Left lung (tissue), 10 donors: Measurements from ENCODE around the gene ROPN1L. TPM values are rescaled to one million over a fixed set of nuclear protein-coding genes. Genes with fewer than 3 reads are reported as not detected.

Experiments used
- ATAC-seq: fragments of 200-7000 bp; cut with Tn5 transposase; one replicate; pipeline ENCODE4 v1.9.1; 2020; ENCODE audit warnings: moderate library complexity
- DNase-seq, 4 donors: peaks; one replicate each; pipeline ENCODE4 v3.0.0-alpha.2; 2013 to 2020
- H3K27ac ChIP-seq, 2 donors: fragments of 200-600 bp; sonication (generic) in 1 of 2; one replicate each; pipeline versions ENCODE4 v1.5.0 to v1.8.0; 2020 to 2021
- H3K27me3 ChIP-seq, 2 donors: fragments of 200-600 bp; sonication (generic) in 1 of 2; one replicate each; pipeline versions ENCODE4 v1.5.0 to v1.8.0; 2020 to 2021
- H3K36me3 ChIP-seq, 2 donors: fragments of 200-600 bp; sonication (generic) in 1 of 2; one replicate each; pipeline versions ENCODE4 v1.5.0 to v1.8.0; 2020 to 2021
- H3K4me1 ChIP-seq, 2 donors: fragments of 200-600 bp; one replicate each; pipeline ENCODE4 v1.8.0; 2021
- H3K4me3 ChIP-seq, 2 donors: fragments of 200-600 bp; sonication (generic) in 1 of 2; one replicate each; pipeline versions ENCODE4 v1.5.0 to v1.8.0; 2020 to 2021; ENCODE audit warnings: mild to moderate bottlenecking in 1 of 2
- H3K9me3 ChIP-seq, 2 donors: fragments of 200-600 bp; sonication (generic) in 1 of 2; one replicate each; pipeline versions ENCODE4 v1.5.0 to v1.8.0; 2020 to 2021
- CTCF ChIP-seq, 2 donors: fragments of 200-600 bp; sonication (generic) in 1 of 2; IDR thresholded peaks; one replicate each; pipeline versions ENCODE4 v1.5.0 to v1.8.0; 2021; ENCODE audit warnings: antibody characterized with exemption in 2 of 2
- intact Hi-C, 2 donors: fragments of 100-400 bp; cut with DNase I; formaldehyde crosslinking; loops; one replicate each; pipeline versions ENCODE4 v1.11.2 to v1.14.2; 2022
- polyA plus RNA-seq, 6 donors: library from polyadenylated mRNA; unstranded; fragments of 120-200 nt; gene quantifications; one replicate each; pipeline ENCODE4 v1.2.1, GENCODE V29; 2013; ENCODE audit not compliant: insufficient read length in 6 of 6
- total RNA-seq, 2 donors: library from RNA; stranded (reverse); fragmentation: NEBNext Ultra II Directional; extraction: Animal tissue kit (Norgen Biotek cat#: 25700); gene quantifications; one replicate each; pipeline ENCODE4 v1.2.1, GENCODE V29; 2021
- donor health status: DM: no; HTN: yes; CAD: no.
- donor health status: DM: no; HTN: no; CAD: no.

ROPN1L gene
- total and polyA plus RNA-seq, 8 donors, result 0.50 to 9.5 (median 5.1) TPM

DNA sequence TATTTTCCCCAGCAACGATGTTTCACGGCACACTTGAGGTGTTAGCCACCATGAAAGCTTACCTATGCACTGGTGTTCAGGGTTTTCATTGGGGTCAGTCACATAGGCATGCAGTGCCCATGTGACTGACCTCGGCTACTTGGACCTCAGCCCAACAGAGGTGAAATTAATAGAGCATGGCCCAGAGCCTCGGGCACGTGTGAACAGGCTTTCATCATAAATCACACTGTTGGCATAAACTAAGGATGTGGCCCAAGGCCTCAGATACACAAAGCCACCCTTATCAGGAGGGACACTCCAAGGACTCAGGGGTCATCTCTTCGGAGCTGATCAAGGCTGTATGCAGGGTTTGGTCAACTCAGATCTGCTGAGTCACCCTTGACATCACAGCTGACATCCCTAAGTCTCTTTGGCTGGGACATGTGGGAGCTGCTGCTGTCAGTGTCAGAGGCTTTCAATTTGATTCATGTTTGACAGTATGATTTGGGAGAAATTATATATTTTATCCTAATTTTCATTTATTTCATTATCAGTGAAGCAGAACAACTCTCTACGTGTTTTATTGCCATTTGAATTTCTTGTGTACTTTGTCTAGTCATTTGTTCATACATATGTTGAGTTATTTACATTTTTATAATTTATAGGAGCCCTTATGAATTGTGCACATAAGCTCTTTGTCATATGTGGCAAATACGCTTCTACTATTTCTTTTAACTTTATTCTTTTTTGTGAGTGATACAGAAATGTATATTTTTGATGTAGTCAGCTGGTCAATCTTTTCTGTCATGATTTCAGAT is 62.5 kb downstream of the ROPN1L start:
- Histone ChIP-seq H3K27ac (no peak overlapping the region), H3K4me3 (no peak overlapping the region), H3K27me3 (no peaks in the 10 kb centered on the region), H3K9me3 (no peaks in the 10 kb centered on the region), H3K4me1 (no peaks in the 10 kb centered on the region), H3K36me3 (no peaks in the 10 kb centered on the region)
- TF ChIP-seq CTCF (IDR thresholded peaks at IDR 0.05), result no peak
- ATAC-seq (no peak), DNase-seq (no peak)
- intact Hi-C loops, result no loop called here

GRCh38 chr5:10505517-10506095 is 63.9 kb downstream of the ROPN1L start:
- no peaks in the 10 kb centered on the region for H3K4me1 ChIP-seq
- no peaks in the 10 kb centered on the region for H3K36me3 ChIP-seq
- intact Hi-C loops, result no loop called here
- TF ChIP-seq CTCF (IDR thresholded peaks at IDR 0.05), result no peak
- DNase-seq, result no peak
- no peaks in the 10 kb centered on the region for H3K27me3 ChIP-seq
- no peak overlapping the region for H3K4me3 ChIP-seq
- no peaks in the 10 kb centered on the region for H3K9me3 ChIP-seq
- ATAC-seq, result no peak
- peak overlapping the region in 1 of 2 donors; percentile 8 for H3K27ac ChIP-seq

GRCh38 chr5:10506535-10506934 is 64.9 kb downstream of the ROPN1L start:
- ATAC-seq (no peak), DNase-seq (no peak)
- H3K4me3 ChIP-seq, result no peak overlapping the region

DNA sequence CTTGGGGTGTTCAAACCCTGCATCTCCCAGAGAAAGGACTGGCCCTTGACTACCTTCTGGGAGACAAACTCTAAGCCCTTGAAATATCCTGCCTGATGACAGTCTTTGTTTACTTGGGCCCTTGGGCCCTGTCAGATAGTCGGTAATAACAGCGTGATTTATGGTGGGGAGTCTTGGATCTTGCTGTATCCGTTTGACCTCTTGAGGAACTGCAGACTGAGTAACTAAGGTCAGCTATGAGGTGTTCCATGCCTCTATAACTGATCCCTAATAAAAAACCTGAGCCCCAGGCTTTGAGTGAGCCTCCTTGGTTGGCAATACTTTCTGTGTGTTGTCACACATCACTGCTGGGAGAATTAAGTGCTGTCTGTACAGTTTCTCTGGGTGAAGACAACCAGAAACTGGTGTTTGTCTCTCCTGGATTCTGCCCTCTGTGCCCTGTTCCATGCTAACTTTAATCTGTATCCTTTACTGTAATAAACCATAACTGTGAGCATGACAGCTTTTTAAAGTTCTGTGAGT is 66.0 kb downstream of the ROPN1L start:
- Histone ChIP-seq H3K9me3 (no peaks in the 10 kb centered on the region), H3K27ac (no peak overlapping the region), H3K36me3 (no peaks in the 10 kb centered on the region), H3K4me3 (no peak overlapping the region), H3K27me3 (no peaks in the 10 kb centered on the region), H3K4me1 (no peaks in the 10 kb centered on the region)
- DNase-seq (no peak), ATAC-seq (no peak)
- no peak for TF ChIP-seq CTCF (IDR thresholded peaks at IDR 0.05)
- intact Hi-C loops, result no loop called here

More at GRCh38 chr5:10506535-10506934, 64.9 kb downstream of the ROPN1L start:
- intact Hi-C loops, result no loop called here
- Histone ChIP-seq H3K4me1 (no peaks in the 10 kb centered on the region), H3K36me3 (no peaks in the 10 kb centered on the region), H3K27ac (no peak overlapping the region), H3K27me3 (no peaks in the 10 kb centered on the region), H3K9me3 (no peaks in the 10 kb centered on the region)
- no peak for TF ChIP-seq CTCF (IDR thresholded peaks at IDR 0.05)

DNA sequence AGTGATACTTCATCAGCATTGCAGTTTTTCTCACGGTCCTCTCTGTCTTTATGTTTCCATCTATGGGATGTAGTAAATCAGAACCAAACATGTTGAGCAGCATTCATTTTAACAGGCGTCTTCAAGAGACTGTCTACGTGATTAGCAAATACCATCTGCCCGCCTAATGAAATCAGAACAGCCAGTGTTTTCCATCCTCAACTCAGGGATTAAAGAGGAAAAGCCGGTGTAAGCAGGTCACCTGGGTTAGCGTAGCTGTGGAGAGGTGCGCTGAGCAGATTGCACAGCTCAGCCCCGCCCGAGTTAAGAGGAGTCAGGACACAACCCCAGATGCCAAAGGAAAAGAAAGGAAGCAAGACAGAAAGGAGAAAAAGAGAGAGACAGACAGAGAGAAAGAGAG is 67.9 kb downstream of the ROPN1L start:
- intact Hi-C loops, result no loop called here
- Histone ChIP-seq H3K36me3 (no peaks in the 10 kb centered on the region), H3K27ac (no peak overlapping the region), H3K27me3 (no peaks in the 10 kb centered on the region), H3K4me1 (no peaks in the 10 kb centered on the region), H3K4me3 (no peak overlapping the region), H3K9me3 (no peaks in the 10 kb centered on the region)
- no peak for TF ChIP-seq CTCF (IDR thresholded peaks at IDR 0.05)
- peak; percentile 55 for ATAC-seq
- no peak for DNase-seq
